ENCODE results near the gene JAZF1. TPM values are rescaled to one million over a fixed set of nuclear protein-coding genes. Genes with fewer than 3 reads are reported as not detected.
"Not testable (repeated sequence)": the region's sequence is repeated elsewhere in the genome, so short reads cannot be mapped to it uniquely, and the experiment has no call there.

The JAZF1 gene
- polyA plus RNA-seq, 1 donor from 2014 or later: 13.7 TPM

- peak overlapping the region in 1 of 3 donors; percentile 31 for H3K27ac Mint-ChIP-seq
- no peak overlapping the region for H3K4me3 Mint-ChIP-seq
- peaks cover 5% of the 10 kb centered on the region for H3K36me3 Mint-ChIP-seq
- H3K9me3 Mint-ChIP-seq: no peaks in the 10 kb centered on the region
- peaks cover 10 to 25% (median 25%) of the 10 kb centered on the region in 3 donors for H3K4me1 Mint-ChIP-seq
- H3K27me3 Mint-ChIP-seq: no peaks in the 10 kb centered on the region
These were observed 270.3 kb downstream of the JAZF1 start for GRCh38 chr7:27910326-27910725.

- no peaks in the 10 kb centered on the region for H3K9me3 Mint-ChIP-seq
- H3K4me3 Mint-ChIP-seq: peak overlapping the region in 1 of 4 donors; percentile 58
- H3K4me1 Mint-ChIP-seq: peaks cover 13 to 28% (median 23%) of the 10 kb centered on the region in 3 donors
- H3K27ac Mint-ChIP-seq: peak overlapping the region in 1 of 3 donors; percentile 46
- H3K36me3 Mint-ChIP-seq: peaks cover 7% of the 10 kb centered on the region
- no peaks in the 10 kb centered on the region for H3K27me3 Mint-ChIP-seq
These were observed 271.9 kb downstream of the JAZF1 start for GRCh38 chr7:27908534-27909165.

DNA sequence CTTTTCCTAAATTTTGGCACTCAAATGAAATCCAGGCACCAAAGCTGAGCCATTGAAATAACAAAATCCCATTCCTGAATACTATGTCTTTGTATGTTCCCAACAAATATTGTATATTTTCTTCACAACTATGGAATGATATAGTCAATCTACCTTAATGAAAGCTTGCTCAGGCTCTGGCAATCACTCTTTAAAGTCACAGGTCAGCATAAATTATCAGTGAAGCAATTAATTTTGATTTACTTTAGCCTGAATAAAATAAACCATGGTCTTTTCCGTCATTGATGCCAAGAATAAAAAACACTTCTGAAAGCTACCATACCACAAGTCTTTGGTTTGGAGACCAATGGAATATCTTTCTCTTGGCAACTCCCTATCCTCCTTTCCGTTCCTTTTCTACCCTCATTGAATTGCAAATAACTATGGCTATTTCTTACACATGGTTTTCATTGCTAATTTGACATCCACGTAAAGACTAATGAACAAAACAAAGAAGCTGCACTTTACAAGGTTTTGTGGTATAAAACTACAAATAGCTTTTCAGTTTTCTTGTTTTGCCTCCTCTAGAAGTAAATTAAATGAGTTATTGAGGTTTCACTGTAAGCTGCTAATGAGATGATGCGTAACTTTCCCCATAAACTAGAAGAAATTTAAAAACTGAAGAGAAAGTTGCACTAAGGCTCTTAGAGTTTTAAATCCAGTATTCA, 274.1 kb downstream of the JAZF1 start:
- Mint-ChIP-seq H3K4me3 (no peak overlapping the region), H3K27me3 (no peaks in the 10 kb centered on the region), H3K4me1 (peaks cover 22 to 37% (median 33%) of the 10 kb centered on the region in 3 donors), H3K9me3 (no peaks in the 10 kb centered on the region), H3K36me3 (peaks cover 6% of the 10 kb centered on the region), H3K27ac (no peak overlapping the region)

- Mint-ChIP-seq H3K4me1 (peaks cover 28 to 42% (median 39%) of the 10 kb centered on the region in 3 donors), H3K27me3 (no peaks in the 10 kb centered on the region), H3K9me3 (no peaks in the 10 kb centered on the region), H3K27ac (no peak overlapping the region), H3K36me3 (peaks cover 6% of the 10 kb centered on the region), H3K4me3 (no peak overlapping the region)
These were observed 274.6 kb downstream of the JAZF1 start for GRCh38 chr7:27905951-27906350.

- Mint-ChIP-seq H3K9me3 (no peaks in the 10 kb centered on the region), H3K4me1 (peaks cover 27 to 40% (median 29%) of the 10 kb centered on the region in 3 donors), H3K27me3 (no peaks in the 10 kb centered on the region), H3K36me3 (peaks cover 8% of the 10 kb centered on the region), H3K27ac (peak overlapping the region; percentile 82 to 93 (median 85)), H3K4me3 (peak overlapping the region; percentile 34 to 80 (median 67))
These were observed 279.4 kb downstream of the JAZF1 start for GRCh38 chr7:27901028-27901760.

DNA sequence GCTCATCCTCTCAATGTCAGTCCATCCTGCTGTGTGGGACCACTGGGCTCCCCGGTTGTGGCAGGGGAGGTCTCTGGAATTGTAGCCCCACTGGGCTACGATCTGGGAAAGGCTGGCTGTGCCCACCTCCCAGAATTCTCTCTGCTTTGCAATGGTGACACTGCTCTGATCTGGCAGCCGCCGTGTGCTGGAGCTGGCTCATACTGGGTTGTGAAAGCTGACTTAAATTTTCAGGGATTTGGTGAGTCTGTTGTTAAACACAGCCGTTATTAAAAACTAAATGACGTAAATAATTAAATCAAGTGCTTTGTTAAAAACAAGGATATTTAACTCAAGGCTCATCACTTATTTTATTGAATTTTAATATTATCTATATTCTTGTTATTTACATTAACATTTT, 280.6 kb downstream of the JAZF1 start:
- Mint-ChIP-seq H3K36me3 (peaks cover 8% of the 10 kb centered on the region), H3K4me3 (peak overlapping the region in 1 of 4 donors; percentile 35), H3K27me3 (no peaks in the 10 kb centered on the region), H3K4me1 (peaks cover 34 to 49% (median 34%) of the 10 kb centered on the region in 3 donors), H3K27ac (peak overlapping the region in 1 of 3 donors; percentile 69), H3K9me3 (no peaks in the 10 kb centered on the region)

- H3K4me3 Mint-ChIP-seq: peak overlapping the region in 1 of 4 donors; percentile 87
- peaks cover 8% of the 10 kb centered on the region for H3K36me3 Mint-ChIP-seq
- H3K27me3 Mint-ChIP-seq: no peaks in the 10 kb centered on the region
- H3K4me1 Mint-ChIP-seq: peaks cover 34 to 49% (median 34%) of the 10 kb centered on the region in 3 donors
- H3K9me3 Mint-ChIP-seq: no peaks in the 10 kb centered on the region
- peak overlapping the region in 1 of 3 donors; percentile 69 for H3K27ac Mint-ChIP-seq
These were observed 281.0 kb downstream of the JAZF1 start for GRCh38 chr7:27899601-27900000.

- peaks cover 21% of the 10 kb centered on the region for H3K36me3 Mint-ChIP-seq
- H3K4me1 Mint-ChIP-seq: peaks cover 28 to 39% (median 31%) of the 10 kb centered on the region in 3 donors
- no peak overlapping the region for H3K27ac Mint-ChIP-seq
These were observed 283.2 kb downstream of the JAZF1 start for GRCh38 chr7:27897441-27897847.

DNA sequence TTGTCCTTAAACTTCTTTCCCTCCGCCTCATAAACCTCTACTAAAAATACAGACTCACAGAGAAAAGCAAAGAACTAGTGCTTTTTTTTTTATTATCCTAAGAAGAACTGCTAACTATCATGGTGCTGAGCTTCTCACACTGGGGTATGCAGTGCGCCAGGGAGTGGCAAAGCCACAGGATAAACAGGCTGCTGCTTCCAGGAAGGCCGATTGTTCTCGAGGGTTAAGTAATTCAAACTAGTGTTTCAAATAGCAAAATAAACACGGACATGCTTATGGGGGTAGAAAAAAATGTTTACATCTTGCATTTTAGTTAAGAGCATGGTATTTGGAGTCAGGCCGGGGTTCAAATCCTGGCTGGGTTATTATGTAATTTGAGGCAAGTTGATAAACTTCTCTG, 283.6 kb downstream of the JAZF1 start:
- Mint-ChIP-seq H3K36me3 (peaks cover 23% of the 10 kb centered on the region), H3K9me3 (no peaks in the 10 kb centered on the region), H3K27me3 (no peaks in the 10 kb centered on the region), H3K4me1 (peaks cover 26 to 35% (median 29%) of the 10 kb centered on the region in 3 donors), H3K4me3 (peak overlapping the region in 1 of 4 donors; percentile 13), H3K27ac (no peak overlapping the region)

More at GRCh38 chr7:27897441-27897847, 283.2 kb downstream of the JAZF1 start:
- Mint-ChIP-seq H3K4me3 (no peak overlapping the region), H3K9me3 (no peaks in the 10 kb centered on the region), H3K27me3 (no peaks in the 10 kb centered on the region)

DNA sequence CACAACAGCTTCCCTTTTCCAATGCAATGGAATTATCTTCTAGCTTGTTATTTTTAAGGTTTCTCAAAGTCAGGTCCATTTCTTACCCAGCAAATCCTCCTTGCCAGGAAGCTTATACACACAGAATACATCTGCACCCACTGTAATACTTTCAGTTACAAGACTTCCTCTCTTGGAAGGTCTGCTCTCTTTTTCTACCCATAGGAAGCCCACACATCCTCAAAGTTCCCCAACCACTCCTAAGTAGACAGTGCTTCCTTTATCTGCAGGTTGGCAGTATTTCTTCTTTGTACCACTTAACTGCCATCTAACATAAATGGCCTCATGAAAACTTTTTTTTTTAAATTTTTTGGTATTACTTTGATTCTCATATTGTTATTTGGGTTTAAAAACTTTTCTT, 285.0 kb downstream of the JAZF1 start:
- Mint-ChIP-seq H3K36me3 (peaks cover 28% of the 10 kb centered on the region), H3K27ac (no peak overlapping the region), H3K4me1 (peaks cover 14 to 22% (median 18%) of the 10 kb centered on the region in 3 donors), H3K4me3 (no peak overlapping the region), H3K27me3 (no peaks in the 10 kb centered on the region), H3K9me3 (no peaks in the 10 kb centered on the region)

DNA sequence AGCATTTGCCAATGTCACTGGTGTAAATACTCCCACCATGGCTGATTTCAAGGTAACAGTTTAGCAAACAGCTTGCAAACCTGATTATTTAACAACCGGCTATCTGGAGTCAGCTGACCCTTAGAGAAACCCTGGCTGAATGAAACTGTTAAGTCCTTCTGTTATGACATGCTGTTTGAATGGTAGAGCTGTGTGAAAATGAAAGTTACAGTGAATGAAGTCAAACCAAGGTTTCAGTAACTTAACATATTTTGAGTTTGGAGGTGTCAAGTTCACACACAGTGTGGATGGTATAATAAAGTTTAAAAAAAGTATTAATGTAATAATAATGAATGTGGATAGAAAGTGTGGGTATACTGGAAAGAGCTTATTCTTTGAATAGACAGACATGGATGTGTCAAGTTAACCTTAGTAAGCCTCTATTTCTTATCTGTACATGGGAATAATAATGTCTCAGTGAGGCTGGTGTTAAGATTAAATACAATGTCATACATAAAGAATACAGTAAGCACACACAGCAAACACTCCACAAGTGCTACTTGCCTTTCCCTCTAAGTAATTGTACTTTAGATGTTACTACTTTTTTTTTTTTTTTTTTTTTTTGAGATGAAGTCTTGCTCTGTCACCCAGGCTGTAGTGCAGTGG, 290.3 kb downstream of the JAZF1 start:
- Mint-ChIP-seq H3K9me3 (no peaks in the 10 kb centered on the region), H3K36me3 (peaks cover 32% of the 10 kb centered on the region), H3K27me3 (no peaks in the 10 kb centered on the region), H3K27ac (no peak overlapping the region), H3K4me3 (no peak overlapping the region), H3K4me1 (peaks cover 0 to 3% (median under 1%) of the 10 kb centered on the region in 3 donors)

DNA sequence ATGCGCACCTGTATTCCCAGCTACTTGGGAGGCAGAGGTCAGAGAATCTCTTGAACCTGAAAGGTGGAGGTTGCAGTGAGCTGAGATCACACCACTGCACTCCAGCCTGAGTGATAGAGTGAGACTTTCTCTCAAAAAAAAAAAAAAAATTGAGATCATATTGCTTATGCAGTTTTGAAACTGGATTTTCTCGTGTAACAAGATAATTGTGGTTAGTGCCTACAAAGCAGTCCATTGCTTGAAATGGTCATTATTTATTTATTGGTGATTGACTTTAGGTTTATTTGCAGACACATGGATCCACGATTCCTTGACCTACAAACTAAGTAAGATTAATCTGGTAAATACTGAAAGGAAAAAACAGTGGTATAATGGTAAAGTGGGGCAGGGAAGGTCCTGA, 290.8 kb downstream of the JAZF1 start:
- H3K36me3 Mint-ChIP-seq: peaks cover 32% of the 10 kb centered on the region
- no peaks in the 10 kb centered on the region for H3K9me3 Mint-ChIP-seq
- H3K27me3 Mint-ChIP-seq: no peaks in the 10 kb centered on the region
- no peak overlapping the region for H3K4me3 Mint-ChIP-seq
- H3K4me1 Mint-ChIP-seq: peaks cover 0 to 3% (median 0%) of the 10 kb centered on the region in 3 donors
- no peak overlapping the region for H3K27ac Mint-ChIP-seq

DNA sequence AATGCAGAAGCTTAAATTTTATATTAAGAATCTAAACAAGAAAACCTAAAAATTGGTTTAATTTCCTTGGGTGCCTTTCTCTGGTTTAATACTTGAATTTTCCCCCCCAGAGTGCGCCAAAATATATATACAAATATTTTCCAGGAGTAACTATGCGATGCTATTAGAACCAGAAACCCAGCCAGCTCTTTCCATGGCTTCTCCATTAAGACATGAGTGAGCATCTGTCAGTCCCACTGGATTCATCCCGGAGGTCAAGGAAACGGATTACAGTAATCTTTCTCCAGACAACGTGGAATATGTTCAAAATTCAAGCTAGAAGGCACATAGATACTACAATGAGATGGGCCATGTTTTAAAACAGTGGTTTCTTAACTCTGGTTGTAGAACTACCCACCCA, 291.9 kb downstream of the JAZF1 start:
- no peaks in the 10 kb centered on the region for H3K9me3 Mint-ChIP-seq

GRCh38 chr7:27886710-27887109, 293.9 kb downstream of the JAZF1 start:
- H3K4me1 Mint-ChIP-seq, H3K27me3 Mint-ChIP-seq, H3K4me3 Mint-ChIP-seq, H3K27ac Mint-ChIP-seq, H3K9me3 Mint-ChIP-seq: not testable (repeated sequence)
- H3K36me3 Mint-ChIP-seq: peaks cover 14% of the 10 kb centered on the region

More for the DNA sequence above, 291.9 kb downstream of the JAZF1 start:
- H3K4me3 Mint-ChIP-seq: no peak overlapping the region
- no peaks in the 10 kb centered on the region for H3K27me3 Mint-ChIP-seq
- H3K27ac Mint-ChIP-seq: no peak overlapping the region
- peaks cover 0 to 3% (median 0%) of the 10 kb centered on the region in 3 donors for H3K4me1 Mint-ChIP-seq
- H3K36me3 Mint-ChIP-seq: peaks cover 31% of the 10 kb centered on the region

DNA sequence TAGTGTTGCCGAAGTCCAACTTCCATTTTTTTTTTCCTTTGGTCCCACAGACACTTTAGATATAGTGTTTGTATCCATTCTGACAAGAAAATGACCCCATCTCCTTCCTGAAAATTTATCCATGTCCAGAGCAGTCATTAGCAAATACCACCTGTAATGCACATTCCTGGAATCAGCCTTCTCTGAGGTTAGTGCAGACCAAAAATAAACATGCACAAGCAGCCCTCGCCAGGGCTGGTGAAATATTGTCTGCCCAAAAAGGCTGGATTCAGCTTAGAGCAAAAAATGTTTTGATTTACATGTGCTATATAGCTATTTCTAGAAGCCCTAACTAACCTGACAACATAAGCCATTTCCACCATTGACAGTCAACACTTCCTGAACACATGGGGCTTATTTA, 294.9 kb downstream of the JAZF1 start:
- H3K4me3 Mint-ChIP-seq: no peak overlapping the region
- peaks cover 0 to 2% (median 0%) of the 10 kb centered on the region in 3 donors for H3K4me1 Mint-ChIP-seq
- H3K36me3 Mint-ChIP-seq: peaks cover 11% of the 10 kb centered on the region
- H3K27me3 Mint-ChIP-seq: no peaks in the 10 kb centered on the region
- no peak overlapping the region for H3K27ac Mint-ChIP-seq
- H3K9me3 Mint-ChIP-seq: no peaks in the 10 kb centered on the region
